ENCODE measurements around the gene SRP9.
"Not testable (repeated sequence)": the region's sequence is repeated elsewhere in the genome, so short reads cannot be mapped to it uniquely, and the experiment has no call there.

Gene SRP9

GRCh38 chr1:225757927-225758656 lies 19.5 kb upstream of the SRP9 start:
- DNase-seq: no peak

GRCh38 chr1:225759972-225760371 lies 17.7 kb upstream of the SRP9 start:
- DNase-seq: not testable (repeated sequence)

- DNase-seq: no peak
Measured at GRCh38 chr1:225760531-225760930, 17.1 kb upstream of the SRP9 start.

GRCh38 chr1:225761395-225761794 lies 16.2 kb upstream of the SRP9 start:
- DNase-seq: not testable (repeated sequence)

- DNase-seq: no peak
Measured at GRCh38 chr1:225762002-225762441, 15.6 kb upstream of the SRP9 start.

GRCh38 chr1:225762444-225762843 lies 15.2 kb upstream of the SRP9 start:
- no peak for DNase-seq

GRCh38 chr1:225763716-225764548 lies 13.7 kb upstream of the SRP9 start:
- no peak for DNase-seq

GRCh38 chr1:225765982-225766674 lies 11.5 kb upstream of the SRP9 start:
- DNase-seq: no peak

- DNase-seq: no peak
Measured at GRCh38 chr1:225766967-225767633, 10.5 kb upstream of the SRP9 start.

GRCh38 chr1:225767634-225768540 lies 9.7 kb upstream of the SRP9 start:
- DNase-seq: no peak

GRCh38 chr1:225768662-225769426 lies 8.8 kb upstream of the SRP9 start:
- no peak for DNase-seq

- no peak for DNase-seq
Measured at GRCh38 chr1:225769687-225770086, 7.9 kb upstream of the SRP9 start.

GRCh38 chr1:225770561-225771248 lies 6.9 kb upstream of the SRP9 start:
- DNase-seq: no peak

- no peak for DNase-seq
Measured at GRCh38 chr1:225771661-225772322, 5.8 kb upstream of the SRP9 start.

- DNase-seq: peak; percentile 89
Measured at GRCh38 chr1:225772323-225772768, 5.3 kb upstream of the SRP9 start.

- no peak for DNase-seq
Measured at GRCh38 chr1:225772848-225773247, 4.8 kb upstream of the SRP9 start.

- no peak for DNase-seq
Measured at GRCh38 chr1:225774281-225775147, 3.1 kb upstream of the SRP9 start.

- DNase-seq: no peak
Measured at GRCh38 chr1:225776294-225776693, 1.3 kb upstream of the SRP9 start.

Measured in NCI-H1048 (cell line).